ENCODE measurements around the gene TMOD4. TPM values are rescaled to one million over a fixed set of nuclear protein-coding genes. Genes with fewer than 3 reads are reported as not detected.
A peak's percentile ranks its signal among the peaks of the same experiment; 100 is the strongest.

The TMOD4 gene
- total and polyA plus RNA-seq, 10 of the 15 experiments (the other 5 are each of a cell fraction or from before 2014, with no cell fraction given), result 0.30 to 1.2 (median 0.50) TPM; not detected in 1

GRCh38 chr1:151156515-151156819 lies 19.3 kb downstream of the TMOD4 start, which contains the start of gene TNFAIP8L2:
Gene TNFAIP8L2, plus strand, starts transcription at chr1:151156649. Its CDS starts 2,049 bp downstream, at chr1:151158698.
- 3% methylated on average over 4 of the region's 4 CpGs for WGBS (ENCODE audit: insufficient coverage, insufficient replicate concordance, low lambda C conversion rate, missing lambda C conversion rate)
- intact Hi-C loops (cut with micrococcal nuclease; ENCODE audit: unreplicated experiment) (loop anchor here (1.0 to 2.0 kb wide), 4 partner anchors 57 to 132 kb away; partner anchors contain the start of gene GABPB2), in situ Hi-C loops (cut with MboI) (loop anchor here (5.0 kb wide), 2 partner anchors 59 to 134 kb away; no protein-coding TSS in a partner anchor)
- Histone ChIP-seq H3K36me3 (ENCODE audit: control insufficient read depth in 2 of 2, insufficient read depth in 2 of 2, low read length in 1 of 2) (peaks cover 5 to 6% of the 10 kb centered on the region in 2 experiments), H3K4me1 (ENCODE audit: control insufficient read depth, insufficient read depth, low read length) (peaks cover 30% of the 10 kb centered on the region), H3K27me3 (replicated peaks in 1 of 2; ENCODE audit: control insufficient read depth in 2 of 2, insufficient read depth in 2 of 2, low read length in 1 of 2) (no peaks in the 10 kb centered on the region), H3K79me2 (ENCODE audit: control insufficient read depth, insufficient read depth, low read length) (peaks cover 20% of the 10 kb centered on the region), H3K4me3 (peak within 1 kb of the TSS; percentile 85), H3K4me2 (ENCODE audit: control insufficient read depth, insufficient read depth) (peak within 1 kb of the TSS; percentile 81), H3K27ac (ENCODE audit: control insufficient read depth, insufficient read depth) (peak within 1 kb of the TSS; percentile 81), H3K9me3 (replicated peaks; ENCODE audit: control insufficient read depth, insufficient read depth, low read length) (no peaks in the 10 kb centered on the region), H4K20me1 (ENCODE audit: control insufficient read depth, insufficient read depth) (no peaks in the 10 kb centered on the region), H3K9ac (ENCODE audit: control insufficient read depth, insufficient read depth, low read length) (peak within 1 kb of the TSS; percentile 81), H2AFZ (ENCODE audit: control insufficient read depth, low read depth, low read length) (peak within 1 kb of the TSS; percentile 75)
- DNase-seq (ENCODE audit: low read depth, low spot score), result peak; percentile 32
- POLR2A ChIA-PET, result interaction anchor here (0.6 to 2.3 kb wide), 11 partner anchors 9 to 170 kb away, joined by 3 to 19 read pairs (median 5); partner anchors contain the start of genes GABPB2, LYSMD1, MINDY1 and PI4KB
- TF ChIP-seq PKNOX1 (IDR thresholded peaks at IDR 0.05), result 0 out of 2 replicates have a peak, but pooled peaks have one; percentile 20
- TF ChIP-seq YY1 (IDR thresholded peaks at IDR 0.05; ENCODE audit: low read depth, low read length), result peak; percentile 30
- no peak for TF ChIP-seq KAT2A (conservative IDR thresholded peaks at IDR 0.05; ENCODE audit: control insufficient read depth, low read depth, low read length)
- no peak for TF ChIP-seq ZSCAN29 (IDR thresholded peaks at IDR 0.05)
- peak; percentile 30; the same call in 1 of the 2 replicates for TF ChIP-seq POLR2A (IDR thresholded peaks at IDR 0.05; ENCODE audit: low read depth, low read length)
- no peak for TF ChIP-seq POLR2AphosphoS2 (IDR thresholded peaks at IDR 0.05; ENCODE audit: low read depth, low read length)
- TF ChIP-seq ESRRA (IDR thresholded peaks at IDR 0.05; ENCODE audit: low read length), result no peak
- peak; percentile 34; the same call in 1 of the 3 replicates for TF ChIP-seq POU2F2 (IDR thresholded peaks at IDR 0.05; ENCODE audit: borderline replicate concordance, low read depth, low read length)
- TF ChIP-seq PML (IDR thresholded peaks at IDR 0.05; ENCODE audit: low read length), result 0 out of 2 replicates have a peak, but pooled peaks have one; percentile 42
- peak; percentile 39 for TF ChIP-seq TAF1 (IDR thresholded peaks at IDR 0.05; ENCODE audit: borderline replicate concordance, low read depth, low read length)
- peak; percentile 96 for ATAC-seq
- SMC1A ChIA-PET (ENCODE audit: uncharacterized antibody, unreplicated experiment), result interaction anchor here (0.7 to 11.1 kb wide), 24 partner anchors 8 to 184 kb away, joined by 3 to 282 read pairs (median 4); partner anchors contain the start of genes CDC42SE1, LYSMD1, MINDY1 and PSMD4
- BruUV-seq (replicated peaks), result no TSS peak
- RAD21 ChIA-PET (ENCODE audit: unreplicated experiment), result interaction anchor here (0.7 to 8.7 kb wide), 23 partner anchors 8 to 184 kb away, joined by 3 to 198 read pairs (median 8); partner anchors contain the start of genes C1orf56, CDC42SE1, GABPB2 and LYSMD1
- FAIRE-seq, result no peak
- CTCF ChIA-PET, result interaction anchor here (0.6 to 8.4 kb wide), 45 partner anchors 8 to 683 kb away, joined by 3 to 353 read pairs (median 4); partner anchors contain the start of genes C2CD4D, GABPB2, LYSMD1 and MINDY1

Measured in GM12878 (cell line).